Endothelial cell of umbilical vein (primary cell): ENCODE data around the gene CD81. TPM values are rescaled to one million over a fixed set of nuclear protein-coding genes. Genes with fewer than 3 reads are reported as not detected.
"Not testable (repeated sequence)": the region's sequence is repeated elsewhere in the genome, so short reads cannot be mapped to it uniquely, and the experiment has no call there.

Experiments
- BruUV-seq: library from RNA; stranded (reverse); fragments of 400-500 nt; replicated peaks from 2 replicates; lab custom pipeline; 2021; lab: Mats Ljungman, UMichigan
- CTCF ChIA-PET: fragments of 300-600, 350-600 bp; sonication (Branson Sonifier 250); formaldehyde crosslinking; loops from one replicate; lab custom pipeline; 2021; ENCODE audit warnings: antibody characterized with exemption, inconsistent platforms; lab: Charles Lee
- POLR2A ChIA-PET: fragments of 300-600, 350-600 bp; sonication (Branson Sonifier 250); formaldehyde crosslinking; loops from one replicate; lab custom pipeline; 2021; ENCODE audit warnings: antibody characterized with exemption, inconsistent platforms; lab: Charles Lee
- DNase-seq: peaks from one replicate; pipeline ENCODE4 v3.0.0-alpha.2; 2011; ENCODE audit warnings: low read depth, low spot score
- FAIRE-seq: peaks from 2 replicates; lab custom pipeline; 2011; peaks lifted over from hg19 to GRCh38; lab: Jason Lieb, UNC
- H2AFZ ChIP-seq: 2 replicates; pipeline ENCODE4 v1.6.0; 2012; ENCODE audit warnings: low read depth, low read length, control low read depth, inconsistent platforms
- H3K27ac ChIP-seq: 2 replicates; pipeline ENCODE4 v1.5.1; 2011; ENCODE audit warnings: low read depth, mild to moderate bottlenecking, control low read depth, low read length, moderate library complexity; ENCODE audit not compliant: insufficient read depth
- H3K27me3 ChIP-seq, 2 experiments: 2 replicates each; pipeline versions ENCODE4 v1.6.0 to v1.6.1; 2011; ENCODE audit warnings: low read length in 2 of 2, mixed read lengths in 1 of 2; ENCODE audit not compliant: control insufficient read depth in 2 of 2, insufficient read depth in 2 of 2
- H3K36me3 ChIP-seq, 2 experiments: 2 replicates in 1 of 2; 3 replicates in 1 of 2; pipeline ENCODE4 v1.5.1; 2011; ENCODE audit warnings: low read length in 2 of 2, mild to moderate bottlenecking in 1 of 2, moderate library complexity in 1 of 2; ENCODE audit not compliant: control insufficient read depth in 2 of 2, insufficient read depth in 2 of 2; ENCODE audit errors: extremely low read depth in 1 of 2
- H3K4me1 ChIP-seq: 3 replicates; pipeline ENCODE4 v1.5.1; 2011; ENCODE audit warnings: mild to moderate bottlenecking, low read length; ENCODE audit not compliant: control insufficient read depth, insufficient read depth; ENCODE audit errors: extremely low read depth
- H3K4me2 ChIP-seq: 2 replicates; pipeline ENCODE4 v1.6.1; 2011; ENCODE audit warnings: low read length, control low read depth, mixed read lengths; ENCODE audit not compliant: insufficient read depth
- H3K4me3 ChIP-seq, 3 experiments: fragments of 200-600 bp in 1 of 3; sonication (generic), shearing (Covaris generic) in 1 of 3; replicated peaks in 1 of 3; 2 replicates each; pipeline ENCODE4 v1.5.1; 2011 to 2016; ENCODE audit warnings: control low read depth in 3 of 3, low read length in 3 of 3, mild to moderate bottlenecking in 2 of 3, inconsistent platforms in 1 of 3, low read depth in 1 of 3, moderate library complexity in 1 of 3; ENCODE audit not compliant: insufficient read depth in 1 of 3
- H3K79me2 ChIP-seq: 2 replicates; pipeline ENCODE4 v1.6.0; 2012; ENCODE audit warnings: low read length, inconsistent platforms; ENCODE audit not compliant: control insufficient read depth, insufficient read depth
- H3K9ac ChIP-seq: replicated peaks from 2 replicates; pipeline ENCODE3; 2011; ENCODE audit warnings: low read length, control low read depth; ENCODE audit not compliant: insufficient read depth; ENCODE audit errors: extremely low read depth
- H3K9me1 ChIP-seq: replicated peaks from 3 replicates; pipeline ENCODE4 v1.6.0; 2011; ENCODE audit warnings: mild to moderate bottlenecking, low read length; ENCODE audit not compliant: control insufficient read depth, insufficient read depth; ENCODE audit errors: extremely low read depth
- H3K9me3 ChIP-seq: replicated peaks from 2 replicates; pipeline ENCODE4 v1.5.1; 2012; ENCODE audit warnings: low read length, inconsistent platforms; ENCODE audit not compliant: control insufficient read depth, insufficient read depth
- H4K20me1 ChIP-seq: replicated peaks from 2 replicates; pipeline ENCODE3; 2011; ENCODE audit warnings: mild to moderate bottlenecking, low read length; ENCODE audit not compliant: control insufficient read depth, insufficient read depth; ENCODE audit errors: extremely low read depth
- EZH2 ChIP-seq: IDR thresholded peaks from 2 replicates; pipeline ENCODE4 v1.6.1; 2012; ENCODE audit warnings: borderline replicate concordance, low read depth, mild to moderate bottlenecking, moderate library complexity, low read length, inconsistent platforms; ENCODE audit not compliant: severe bottlenecking
- FOS ChIP-seq: IDR thresholded peaks from 2 replicates; pipeline ENCODE4 v1.6.1; 2011; ENCODE audit warnings: mild to moderate bottlenecking, low read length, moderate library complexity, borderline replicate concordance; ENCODE audit not compliant: insufficient read depth
- GATA2 ChIP-seq: IDR thresholded peaks from 2 replicates; pipeline ENCODE4 v1.7.0; 2011; ENCODE audit warnings: low read depth, mild to moderate bottlenecking, moderate library complexity, mixed read lengths, low read length; ENCODE audit not compliant: insufficient read length, insufficient read depth
- JUN ChIP-seq: IDR thresholded peaks from 2 replicates; pipeline ENCODE4 v1.6.1; 2011; ENCODE audit warnings: borderline replicate concordance, low read depth; ENCODE audit not compliant: insufficient read length, insufficient read depth
- MYC ChIP-seq: IDR thresholded peaks from one replicate; pipeline ENCODE4 v1.6.1; 2011; ENCODE audit warnings: mild to moderate bottlenecking, low read depth, low read length
- POLR2A ChIP-seq: IDR thresholded peaks from 2 replicates; pipeline ENCODE4 v1.6.1; 2012; ENCODE audit warnings: low read depth, mild to moderate bottlenecking, control low read depth, low read length
- POLR2AphosphoS5 ChIP-seq: IDR thresholded peaks from 2 replicates; pipeline ENCODE4 v1.6.1; 2012; ENCODE audit warnings: low read depth, mild to moderate bottlenecking, control low read depth, low read length, moderate library complexity; ENCODE audit not compliant: insufficient read depth
- dilution Hi-C: fragments of 300-500 bp; cut with MboI; formaldehyde crosslinking; loops from one replicate; pipeline ENCODE4 v1.15.0; 2019; ENCODE audit warnings: low sequenced_read_pairs; ENCODE audit not compliant: extremely low pct_ligation_motif_present
- intact Hi-C: fragments of 100-400 bp; cut with micrococcal nuclease; formaldehyde crosslinking; loops from one replicate; pipeline ENCODE4 v1.10.0; 2022
- polyA plus RNA-seq, 4 experiments: library from polyadenylated mRNA; depleted of rRNA in 3 of 4; stranded (reverse) in 3 of 4; unstranded in 1 of 4; fragments of >200 nt; gene quantifications; 2 replicates each; pipeline versions ENCODE4 v1.2.1 to v1.2.3, GENCODE V29; 2011 to 2012; ENCODE audit warnings: missing spikeins in 1 of 4
- total RNA-seq: library from RNA; stranded (reverse); gene quantifications from 2 replicates; pipeline ENCODE4 v1.2.3, GENCODE V29; 2021
- TF ChIP-seq, protein P1 (sequence below), 2 donors: IDR thresholded peaks; 1 replicate in 1 of 2; 2 replicates in 1 of 2; pipeline ENCODE4 v1.5.1; 2011; ENCODE audit warnings: low read length in 2 of 2, mild to moderate bottlenecking in 2 of 2, moderate library complexity in 2 of 2, control low read depth in 1 of 2, inconsistent platforms in 1 of 2, low read depth in 1 of 2; ENCODE audit not compliant: insufficient read depth in 1 of 2; ENCODE audit errors: extremely low read depth in 1 of 2
- TF ChIP-seq, protein P2 (sequence below): IDR thresholded peaks from 2 replicates; pipeline ENCODE4 v1.6.1; 2011; ENCODE audit not compliant: insufficient read depth, insufficient read length

CD81 gene
- total and polyA plus RNA-seq, 2 donors (not counting 3 experiments of a cell fraction or from before 2014, with no cell fraction given): 409 to 802 TPM

DNA sequence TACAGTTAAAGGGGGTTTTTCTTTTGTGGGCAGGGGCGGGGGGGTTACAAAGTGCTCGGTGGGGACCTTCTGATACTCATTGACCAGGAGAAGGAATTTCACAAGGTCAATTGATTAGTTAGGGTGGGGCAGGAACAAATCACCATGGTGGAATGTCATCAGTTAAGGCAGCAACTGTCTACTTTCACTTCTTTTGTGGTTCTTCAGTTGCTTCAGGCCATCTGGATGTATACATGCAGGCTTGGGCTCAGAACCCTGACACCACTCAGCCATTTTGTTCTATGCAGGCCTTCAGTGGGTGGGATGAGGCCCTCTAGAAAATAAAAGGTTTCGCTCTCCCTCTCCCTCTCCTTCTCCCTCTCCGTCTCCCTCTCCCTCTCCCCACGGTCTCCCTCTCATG lies 45.7 kb upstream of the CD81 start:
- CTCF ChIA-PET: no interaction called here

DNA sequence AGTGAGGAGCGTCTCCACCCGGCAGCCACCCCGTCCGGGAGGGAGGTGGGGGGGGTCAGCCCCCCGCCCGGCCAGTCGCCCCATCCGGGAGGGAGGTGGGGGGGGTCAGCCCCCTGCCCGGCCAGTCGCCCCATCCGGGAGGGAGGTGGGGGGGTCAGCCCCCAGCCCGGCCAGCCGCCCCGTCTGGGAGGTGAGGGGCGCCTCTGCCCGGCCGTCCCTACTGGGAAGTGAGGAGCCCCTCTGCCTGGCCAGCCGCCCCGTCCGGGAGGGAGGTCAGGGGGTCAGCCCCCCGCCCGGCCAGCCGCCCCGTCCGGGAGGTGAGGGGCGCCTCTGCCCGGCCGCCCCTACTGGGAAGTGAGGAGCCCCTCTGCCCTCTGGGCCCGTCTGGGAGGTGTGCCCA lies 44.5 kb upstream of the CD81 start:
- dilution Hi-C loops: not testable (repeated sequence)

More for the DNA sequence above, 45.7 kb upstream of the CD81 start:
- Histone ChIP-seq H2AFZ (no peak overlapping the region), H3K9me3 (no peaks in the 10 kb centered on the region), H3K27ac (no peak overlapping the region), H3K9me1 (no peaks in the 10 kb centered on the region), H4K20me1 (no peaks in the 10 kb centered on the region), H3K36me3 (no peaks in the 10 kb centered on the region), H3K4me1 (no peaks in the 10 kb centered on the region), H3K79me2 (no peaks in the 10 kb centered on the region), H3K27me3 (no peaks in the 10 kb centered on the region), H3K4me2 (no peak overlapping the region), H3K4me3 (no peak overlapping the region), H3K9ac (no peak overlapping the region)
- dilution Hi-C loops: no loop called here
- TF ChIP-seq FOS (no peak), JUN (no peak), GATA2 (no peak), POLR2A (no peak), MYC (no peak), EZH2 (no peak), POLR2AphosphoS5 (no peak)
- TF ChIP-seq, protein P1, sequence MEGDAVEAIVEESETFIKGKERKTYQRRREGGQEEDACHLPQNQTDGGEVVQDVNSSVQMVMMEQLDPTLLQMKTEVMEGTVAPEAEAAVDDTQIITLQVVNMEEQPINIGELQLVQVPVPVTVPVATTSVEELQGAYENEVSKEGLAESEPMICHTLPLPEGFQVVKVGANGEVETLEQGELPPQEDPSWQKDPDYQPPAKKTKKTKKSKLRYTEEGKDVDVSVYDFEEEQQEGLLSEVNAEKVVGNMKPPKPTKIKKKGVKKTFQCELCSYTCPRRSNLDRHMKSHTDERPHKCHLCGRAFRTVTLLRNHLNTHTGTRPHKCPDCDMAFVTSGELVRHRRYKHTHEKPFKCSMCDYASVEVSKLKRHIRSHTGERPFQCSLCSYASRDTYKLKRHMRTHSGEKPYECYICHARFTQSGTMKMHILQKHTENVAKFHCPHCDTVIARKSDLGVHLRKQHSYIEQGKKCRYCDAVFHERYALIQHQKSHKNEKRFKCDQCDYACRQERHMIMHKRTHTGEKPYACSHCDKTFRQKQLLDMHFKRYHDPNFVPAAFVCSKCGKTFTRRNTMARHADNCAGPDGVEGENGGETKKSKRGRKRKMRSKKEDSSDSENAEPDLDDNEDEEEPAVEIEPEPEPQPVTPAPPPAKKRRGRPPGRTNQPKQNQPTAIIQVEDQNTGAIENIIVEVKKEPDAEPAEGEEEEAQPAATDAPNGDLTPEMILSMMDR (IDR thresholded peaks at IDR 0.05; ENCODE audit: extremely low read depth in 1 of 2, insufficient read depth in 1 of 2, low read depth in 1 of 2, low read length in 2 of 2): no peak
- TF ChIP-seq, protein P2, sequence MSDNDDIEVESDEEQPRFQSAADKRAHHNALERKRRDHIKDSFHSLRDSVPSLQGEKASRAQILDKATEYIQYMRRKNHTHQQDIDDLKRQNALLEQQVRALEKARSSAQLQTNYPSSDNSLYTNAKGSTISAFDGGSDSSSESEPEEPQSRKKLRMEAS: no peak
- BruUV-seq: no TSS peak
- FAIRE-seq: no peak
- no peak for DNase-seq
- intact Hi-C loops: no loop called here
- POLR2A ChIA-PET: no interaction called here

DNA sequence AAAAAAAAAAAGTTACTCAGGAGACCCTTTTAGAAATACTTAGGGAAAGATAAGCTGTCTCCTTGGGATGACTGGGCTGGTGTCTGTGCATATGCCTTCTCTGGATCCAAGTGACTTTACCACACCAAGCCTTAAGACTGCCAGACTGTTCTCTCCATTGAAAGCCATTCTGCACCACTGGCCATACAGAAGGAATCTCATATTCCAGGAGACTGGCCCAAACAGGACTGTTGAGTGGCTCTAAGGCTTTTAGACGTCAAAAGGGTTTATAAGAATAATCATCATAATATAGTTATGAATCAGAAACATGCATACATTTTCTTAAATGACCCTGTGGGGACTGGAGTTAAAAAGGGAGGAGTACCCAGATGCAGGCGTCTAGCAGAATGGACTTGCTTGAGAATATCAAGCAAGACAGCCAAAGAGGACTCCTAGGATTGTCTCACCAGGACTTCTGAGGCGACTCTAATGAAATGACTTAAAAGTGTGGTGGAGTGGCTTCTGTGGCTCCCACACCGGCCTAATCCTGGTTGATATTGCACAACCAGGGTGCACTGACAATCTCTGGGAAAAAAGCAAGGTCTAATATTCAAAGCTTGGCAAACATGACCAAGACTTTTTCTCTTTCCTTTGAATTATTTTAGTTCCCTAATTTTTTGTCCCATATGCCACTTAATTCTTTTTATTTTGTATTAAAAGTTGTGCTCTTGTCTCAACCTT lies 43.5 kb upstream of the CD81 start:
- H3K9me1 ChIP-seq, BruUV-seq, DNase-seq, H3K27me3 ChIP-seq, H3K36me3 ChIP-seq, H3K9me3 ChIP-seq, H3K4me2 ChIP-seq, H3K27ac ChIP-seq, intact Hi-C loops, FAIRE-seq, dilution Hi-C loops, H3K9ac ChIP-seq, H2AFZ ChIP-seq, H4K20me1 ChIP-seq, CTCF ChIA-PET, POLR2A ChIA-PET, H3K4me3 ChIP-seq, H3K79me2 ChIP-seq, H3K4me1 ChIP-seq: not testable (repeated sequence)

More for the DNA sequence above, 44.5 kb upstream of the CD81 start:
- H2AFZ ChIP-seq, intact Hi-C loops, H3K9me1 ChIP-seq, H3K9ac ChIP-seq, H3K4me1 ChIP-seq, H3K4me3 ChIP-seq, DNase-seq, H4K20me1 ChIP-seq, H3K27ac ChIP-seq, CTCF ChIA-PET, H3K27me3 ChIP-seq, POLR2A ChIA-PET, FAIRE-seq, H3K4me2 ChIP-seq, H3K36me3 ChIP-seq, H3K79me2 ChIP-seq, H3K9me3 ChIP-seq, BruUV-seq: not testable (repeated sequence)
